ENCODE data around the gene BCL2. TPM values are rescaled to one million over a fixed set of nuclear protein-coding genes. Genes with fewer than 3 reads are reported as not detected.

BCL2 gene
- total RNA-seq, 1 donor from 2014 or later, result 17.3 TPM

DNA sequence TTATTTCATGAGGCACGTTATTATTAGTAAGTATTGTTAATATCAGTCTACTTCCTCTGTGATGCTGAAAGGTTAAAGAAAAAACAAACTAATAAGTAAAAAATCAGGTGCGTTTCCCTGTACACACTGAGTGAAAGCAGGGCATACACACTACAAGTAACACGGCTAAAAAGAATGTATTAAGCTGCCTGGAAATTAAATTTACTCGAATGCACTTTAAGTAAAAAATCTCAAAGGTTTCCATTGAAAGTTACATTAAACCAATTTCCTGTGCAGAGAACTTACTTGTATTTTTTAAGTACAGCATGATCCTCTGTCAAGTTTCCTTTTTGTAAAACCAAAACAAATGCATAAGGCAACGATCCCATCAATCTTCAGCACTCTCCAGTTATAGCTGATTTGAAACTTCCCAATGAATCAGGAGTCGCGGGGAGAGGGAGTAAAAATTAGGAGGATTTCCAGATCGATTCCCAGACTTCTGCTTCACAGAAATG lies 633 bp downstream of the BCL2 start:
- intact Hi-C loops (cut with DNase I), result loop anchor here (5.0 kb wide), 1 partner anchor 187 kb away; no protein-coding TSS in a partner anchor
- ATAC-seq (no peak), DNase-seq (no peak)
- TF ChIP-seq, protein P1, sequence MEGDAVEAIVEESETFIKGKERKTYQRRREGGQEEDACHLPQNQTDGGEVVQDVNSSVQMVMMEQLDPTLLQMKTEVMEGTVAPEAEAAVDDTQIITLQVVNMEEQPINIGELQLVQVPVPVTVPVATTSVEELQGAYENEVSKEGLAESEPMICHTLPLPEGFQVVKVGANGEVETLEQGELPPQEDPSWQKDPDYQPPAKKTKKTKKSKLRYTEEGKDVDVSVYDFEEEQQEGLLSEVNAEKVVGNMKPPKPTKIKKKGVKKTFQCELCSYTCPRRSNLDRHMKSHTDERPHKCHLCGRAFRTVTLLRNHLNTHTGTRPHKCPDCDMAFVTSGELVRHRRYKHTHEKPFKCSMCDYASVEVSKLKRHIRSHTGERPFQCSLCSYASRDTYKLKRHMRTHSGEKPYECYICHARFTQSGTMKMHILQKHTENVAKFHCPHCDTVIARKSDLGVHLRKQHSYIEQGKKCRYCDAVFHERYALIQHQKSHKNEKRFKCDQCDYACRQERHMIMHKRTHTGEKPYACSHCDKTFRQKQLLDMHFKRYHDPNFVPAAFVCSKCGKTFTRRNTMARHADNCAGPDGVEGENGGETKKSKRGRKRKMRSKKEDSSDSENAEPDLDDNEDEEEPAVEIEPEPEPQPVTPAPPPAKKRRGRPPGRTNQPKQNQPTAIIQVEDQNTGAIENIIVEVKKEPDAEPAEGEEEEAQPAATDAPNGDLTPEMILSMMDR (IDR thresholded peaks at IDR 0.05), result no peak
- H3K27ac ChIP-seq, result peak overlapping the region; percentile 73
- no peaks in the 10 kb centered on the region for H3K36me3 ChIP-seq
- peaks cover 26% of the 10 kb centered on the region for H3K4me1 ChIP-seq
- peak overlapping the region; percentile 84 for H3K4me3 ChIP-seq
- H3K27me3 ChIP-seq, result no peaks in the 10 kb centered on the region
- H3K9me3 ChIP-seq, result no peaks in the 10 kb centered on the region

DNA sequence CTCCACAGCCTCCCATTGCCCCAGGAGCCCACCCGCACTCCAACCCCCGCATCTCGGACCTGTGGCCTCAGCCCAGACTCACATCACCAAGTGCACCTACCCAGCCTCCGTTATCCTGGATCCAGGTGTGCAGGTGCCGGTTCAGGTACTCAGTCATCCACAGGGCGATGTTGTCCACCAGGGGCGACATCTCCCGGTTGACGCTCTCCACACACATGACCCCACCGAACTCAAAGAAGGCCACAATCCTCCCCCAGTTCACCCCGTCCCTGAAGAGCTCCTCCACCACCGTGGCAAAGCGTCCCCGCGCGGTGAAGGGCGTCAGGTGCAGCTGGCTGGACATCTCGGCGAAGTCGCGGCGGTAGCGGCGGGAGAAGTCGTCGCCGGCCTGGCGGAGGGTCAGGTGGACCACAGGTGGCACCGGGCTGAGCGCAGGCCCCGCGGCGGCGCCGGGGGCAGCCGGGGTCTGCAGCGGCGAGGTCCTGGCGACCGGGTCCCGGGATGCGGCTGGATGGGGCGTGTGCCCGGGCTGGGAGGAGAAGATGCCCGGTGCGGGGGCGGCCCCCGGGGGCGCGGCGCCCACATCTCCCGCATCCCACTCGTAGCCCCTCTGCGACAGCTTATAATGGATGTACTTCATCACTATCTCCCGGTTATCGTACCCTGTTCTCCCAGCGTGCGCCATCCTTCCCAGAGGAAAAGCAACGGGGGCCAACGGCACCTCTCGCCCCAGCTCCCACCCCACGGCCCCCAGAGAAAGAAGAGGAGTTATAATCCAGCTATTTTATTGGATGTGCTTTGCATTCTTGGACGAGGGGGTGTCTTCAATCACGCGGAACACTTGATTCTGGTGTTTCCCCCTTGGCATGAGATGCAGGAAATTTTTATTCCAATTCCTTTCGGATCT lies 1.3 kb downstream of the BCL2 start:
- TF ChIP-seq, protein P1 (IDR thresholded peaks at IDR 0.05), result peak; percentile 62
- H3K4me3 ChIP-seq, result peak overlapping the region; percentile 84
- peak; percentile 83 for DNase-seq
- peaks cover 26% of the 10 kb centered on the region for H3K4me1 ChIP-seq
- intact Hi-C loops (cut with DNase I), result loop anchor here (5.0 kb wide), 1 partner anchor 186 kb away; no protein-coding TSS in a partner anchor
- H3K36me3 ChIP-seq, result no peaks in the 10 kb centered on the region
- peak overlapping the region; percentile 73 for H3K27ac ChIP-seq
- no peaks in the 10 kb centered on the region for H3K27me3 ChIP-seq
- ATAC-seq, result peak; percentile 59
- H3K9me3 ChIP-seq, result no peaks in the 10 kb centered on the region

DNA sequence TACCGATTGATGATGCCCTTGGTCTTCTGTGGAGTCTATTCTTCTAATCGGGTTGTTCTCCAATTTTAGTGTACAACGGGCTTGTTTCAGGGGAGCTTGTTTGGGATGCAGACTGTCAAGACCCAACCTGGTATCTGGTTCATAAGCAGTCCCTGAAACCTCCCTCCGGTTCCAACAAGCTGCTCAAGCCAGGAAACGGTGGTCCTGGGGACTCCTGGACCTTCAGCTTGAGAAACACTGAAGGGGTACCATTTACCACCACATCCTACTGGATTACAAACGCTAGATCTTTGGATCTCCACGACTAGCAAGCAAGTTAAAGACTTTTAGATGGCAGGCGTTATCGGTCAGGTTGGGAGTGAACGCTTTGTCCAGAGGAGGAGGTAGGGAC lies 2.0 kb downstream of the BCL2 start:
- TF ChIP-seq, protein P1 (IDR thresholded peaks at IDR 0.05), result no peak
- ATAC-seq, result no peak
- H3K4me1 ChIP-seq, result peaks cover 22% of the 10 kb centered on the region
- intact Hi-C loops (cut with DNase I), result loop anchor here (5.0 kb wide), 1 partner anchor 185 kb away; no protein-coding TSS in a partner anchor
- H3K27me3 ChIP-seq, result no peaks in the 10 kb centered on the region
- no peak for DNase-seq
- no peaks in the 10 kb centered on the region for H3K9me3 ChIP-seq
- H3K36me3 ChIP-seq, result no peaks in the 10 kb centered on the region
- H3K27ac ChIP-seq, result no peak overlapping the region
- peak overlapping the region; percentile 84 for H3K4me3 ChIP-seq

DNA sequence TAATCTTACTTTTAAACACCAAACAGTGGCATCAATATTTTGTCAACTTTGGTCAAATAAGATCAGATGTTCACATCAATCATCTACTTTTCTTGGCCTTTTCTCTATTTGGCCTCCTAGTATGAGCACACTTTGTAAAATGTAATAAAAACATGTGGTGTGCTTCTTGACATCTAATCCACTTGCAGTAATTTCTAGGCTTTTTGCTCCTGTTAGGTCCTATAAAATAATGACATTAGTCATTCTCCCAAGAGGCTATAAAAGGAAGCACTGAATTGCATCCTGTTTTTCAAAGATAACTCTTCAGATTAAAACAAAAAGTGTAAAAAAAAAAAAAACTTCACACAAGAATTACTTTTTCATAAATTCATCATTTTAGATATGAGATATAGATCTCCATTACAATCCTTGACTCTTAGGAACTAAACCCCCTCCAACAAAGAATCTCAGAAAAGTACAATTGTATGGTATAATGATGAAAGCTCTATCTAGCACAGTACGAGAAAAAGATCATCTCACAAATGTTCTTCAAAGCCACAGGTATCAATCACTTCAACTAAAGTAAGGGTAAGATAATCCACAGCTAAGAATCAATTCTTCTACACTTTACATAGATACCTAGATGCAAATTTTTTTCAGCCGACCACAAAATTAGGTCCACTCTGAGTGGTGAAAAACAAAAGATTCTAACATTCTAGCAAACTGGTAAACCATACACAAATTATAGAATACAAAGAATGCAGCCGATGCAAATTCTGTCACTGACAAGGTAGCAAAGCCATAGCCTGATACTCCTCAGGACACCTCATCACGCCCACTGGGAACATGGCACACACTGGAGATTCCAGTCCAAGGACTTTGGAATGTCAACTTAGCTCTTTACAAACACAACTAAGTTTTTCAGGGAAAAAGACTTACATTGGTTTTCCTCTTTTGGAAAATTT lies 2.7 kb downstream of the BCL2 start:
- Histone ChIP-seq H3K9me3 (no peaks in the 10 kb centered on the region), H3K27me3 (no peaks in the 10 kb centered on the region), H3K36me3 (no peaks in the 10 kb centered on the region), H3K4me1 (peaks cover 17% of the 10 kb centered on the region), H3K4me3 (peak overlapping the region; percentile 84), H3K27ac (peak overlapping the region; percentile 14)
- no peak for DNase-seq
- ATAC-seq, result no peak
- TF ChIP-seq, protein P1 (IDR thresholded peaks at IDR 0.05), result no peak
- intact Hi-C loops (cut with DNase I), result loop anchor here (5.0 kb wide), 1 partner anchor 185 kb away; no protein-coding TSS in a partner anchor

DNA sequence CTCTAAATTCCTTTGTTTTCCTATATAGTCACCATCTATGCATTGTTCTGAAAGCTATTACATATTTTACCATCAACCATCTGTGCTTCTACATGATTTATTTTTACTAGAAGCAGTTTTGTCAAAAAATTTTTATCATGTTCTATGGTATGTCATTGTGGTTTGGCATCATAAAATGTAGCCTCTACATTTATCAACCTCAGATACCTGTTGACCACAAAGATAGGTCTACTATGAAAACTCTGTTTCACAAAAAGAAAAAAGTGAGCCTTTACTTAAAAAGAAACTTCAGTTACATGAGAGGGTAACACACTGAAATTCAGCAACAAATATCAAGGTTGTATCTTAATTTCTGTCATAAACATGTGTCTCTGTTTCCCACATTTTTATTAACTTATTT lies 3.7 kb downstream of the BCL2 start:
- H3K9me3 ChIP-seq, result no peaks in the 10 kb centered on the region
- ATAC-seq (no peak), DNase-seq (no peak)
- intact Hi-C loops (cut with DNase I), result loop anchor here (5.0 kb wide), 1 partner anchor 184 kb away; no protein-coding TSS in a partner anchor
- TF ChIP-seq, protein P1 (IDR thresholded peaks at IDR 0.05), result no peak
- peak overlapping the region; percentile 84 for H3K4me3 ChIP-seq
- H3K27ac ChIP-seq, result no peak overlapping the region
- peaks cover 12% of the 10 kb centered on the region for H3K4me1 ChIP-seq
- no peaks in the 10 kb centered on the region for H3K27me3 ChIP-seq
- H3K36me3 ChIP-seq, result no peaks in the 10 kb centered on the region
